GM12892 (cell line): Measurements from ENCODE around the gene UBXN7.

Experiments
- POLR2A ChIP-seq: IDR thresholded peaks from 2 replicates; pipeline ENCODE4 v1.6.1; 2011; ENCODE audit warnings: low read depth, low read length, control low read depth
- TAF1 ChIP-seq: IDR thresholded peaks from 2 replicates; pipeline ENCODE4 v1.6.1; 2011; ENCODE audit warnings: low read depth, mild to moderate bottlenecking, control low read depth, low read length, borderline replicate concordance

- TF ChIP-seq POLR2A (no peak), TAF1 (no peak)
Measured at GRCh38 chr3:196339044-196339443, 93.2 kb downstream of the UBXN7 start.
